ENCODE data around the gene KRT6C. TPM values are rescaled to one million over a fixed set of nuclear protein-coding genes. Genes with fewer than 3 reads are reported as not detected.

The KRT6C gene
- total and polyA plus RNA-seq, 2 experiments from 2014 or later, result not detected

- H4K20me1 ChIP-seq (replicated peaks; ENCODE audit: insufficient read depth), result no peaks in the 10 kb centered on the region
- no peak overlapping the region for H3K27ac ChIP-seq (ENCODE audit: low read depth)
- TF ChIP-seq CTCF (conservative IDR thresholded peaks at IDR 0.05; ENCODE audit: low read depth in 2 of 2) (peak in 1 of 2 experiments; percentile 51; a peak in 2 of 4 replicates), ZNF462 (CRISPR knock-in tag; IDR thresholded peaks at IDR 0.05) (peak; percentile 28; the same call in 1 of the 2 replicates), ETS1 (IDR thresholded peaks at IDR 0.05) (no peak)
- peak overlapping the region; percentile 75 for H2AFZ ChIP-seq
- Mint-ChIP-seq H3K4me3 (peak overlapping the region; percentile 25; the same call in 1 of the 3 replicates), H3K27me3 (ENCODE audit: insufficient read depth, low read depth, poor library complexity) (peaks cover 2% of the 10 kb centered on the region), H3K4me1 (peaks cover 17% of the 10 kb centered on the region), H3K36me3 (ENCODE audit: low read depth) (no peaks in the 10 kb centered on the region; the same call in 2 of the 3 replicates), H3K27ac (peak overlapping the region; percentile 77), H3K9me3 (no peaks in the 10 kb centered on the region; the same call in 2 of the 3 replicates)
- no peaks in the 10 kb centered on the region for H3F3A ChIP-seq (replicated peaks; ENCODE audit: low read depth)
- H3K4me2 ChIP-seq, result peak overlapping the region; percentile 56; the same call in 1 of the 2 replicates
- H3K36me3 ChIP-seq (ENCODE audit: insufficient read depth), result no peaks in the 10 kb centered on the region
- no peak overlapping the region; the same call in 1 of the 2 replicates for H3K4me3 ChIP-seq
- H3K79me2 ChIP-seq (replicated peaks; ENCODE audit: insufficient read depth), result no peaks in the 10 kb centered on the region
- DNase-seq (ENCODE audit: low spot score), result peak; percentile 62
- peaks cover 5% of the 10 kb centered on the region; the same call in 1 of the 2 replicates for H3K4me1 ChIP-seq (ENCODE audit: insufficient read depth)
- ATAC-seq, result peak; percentile 97
- no peaks in the 10 kb centered on the region for H3K9me2 ChIP-seq (ENCODE audit: insufficient read depth)
- no peaks in the 10 kb centered on the region for H3K27me3 ChIP-seq (ENCODE audit: insufficient read depth)
These were observed 31.0 kb downstream of the KRT6C start for GRCh38 chr12:52442600-52443061.

Data from GM23338 (cell line).